ENCODE data around the gene KIF3A.

KIF3A gene

GRCh38 chr5:132736853-132737833, at the start of gene KIF3A:
Gene KIF3A, minus strand, starts transcription at chr5:132737546. Its CDS starts 127 bp downstream, at chr5:132737419.
- peak; percentile 96 to 97 for DNase-seq (ENCODE audit: low read depth in 2 of 2)
- peak within 1 kb of the TSS; percentile 90 to 95 for H3K4me3 ChIP-seq (replicated peaks in 1 of 2; ENCODE audit: low read depth in 2 of 2, low read length in 2 of 2)
- TF ChIP-seq, protein P1, sequence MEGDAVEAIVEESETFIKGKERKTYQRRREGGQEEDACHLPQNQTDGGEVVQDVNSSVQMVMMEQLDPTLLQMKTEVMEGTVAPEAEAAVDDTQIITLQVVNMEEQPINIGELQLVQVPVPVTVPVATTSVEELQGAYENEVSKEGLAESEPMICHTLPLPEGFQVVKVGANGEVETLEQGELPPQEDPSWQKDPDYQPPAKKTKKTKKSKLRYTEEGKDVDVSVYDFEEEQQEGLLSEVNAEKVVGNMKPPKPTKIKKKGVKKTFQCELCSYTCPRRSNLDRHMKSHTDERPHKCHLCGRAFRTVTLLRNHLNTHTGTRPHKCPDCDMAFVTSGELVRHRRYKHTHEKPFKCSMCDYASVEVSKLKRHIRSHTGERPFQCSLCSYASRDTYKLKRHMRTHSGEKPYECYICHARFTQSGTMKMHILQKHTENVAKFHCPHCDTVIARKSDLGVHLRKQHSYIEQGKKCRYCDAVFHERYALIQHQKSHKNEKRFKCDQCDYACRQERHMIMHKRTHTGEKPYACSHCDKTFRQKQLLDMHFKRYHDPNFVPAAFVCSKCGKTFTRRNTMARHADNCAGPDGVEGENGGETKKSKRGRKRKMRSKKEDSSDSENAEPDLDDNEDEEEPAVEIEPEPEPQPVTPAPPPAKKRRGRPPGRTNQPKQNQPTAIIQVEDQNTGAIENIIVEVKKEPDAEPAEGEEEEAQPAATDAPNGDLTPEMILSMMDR (IDR thresholded peaks at IDR 0.05; ENCODE audit: low read depth, low read length), result no peak

- peak in 1 of 2 donors; percentile 56 for DNase-seq (ENCODE audit: low read depth in 2 of 2)
- TF ChIP-seq, protein P1 (IDR thresholded peaks at IDR 0.05; ENCODE audit: low read depth, low read length), result no peak
- no peak overlapping the region for H3K4me3 ChIP-seq (replicated peaks in 1 of 2; ENCODE audit: low read depth in 2 of 2, low read length in 2 of 2)
Measured at GRCh38 chr5:132787076-132787475, 49.7 kb upstream of the KIF3A start.

- TF ChIP-seq, protein P1 (IDR thresholded peaks at IDR 0.05; ENCODE audit: low read depth, low read length), result no peak
- DNase-seq (ENCODE audit: low read depth in 2 of 2), result no peak
- no peak overlapping the region for H3K4me3 ChIP-seq (replicated peaks in 1 of 2; ENCODE audit: low read depth in 2 of 2, low read length in 2 of 2)
Measured at GRCh38 chr5:132785864-132786263, 48.5 kb upstream of the KIF3A start.

DNA sequence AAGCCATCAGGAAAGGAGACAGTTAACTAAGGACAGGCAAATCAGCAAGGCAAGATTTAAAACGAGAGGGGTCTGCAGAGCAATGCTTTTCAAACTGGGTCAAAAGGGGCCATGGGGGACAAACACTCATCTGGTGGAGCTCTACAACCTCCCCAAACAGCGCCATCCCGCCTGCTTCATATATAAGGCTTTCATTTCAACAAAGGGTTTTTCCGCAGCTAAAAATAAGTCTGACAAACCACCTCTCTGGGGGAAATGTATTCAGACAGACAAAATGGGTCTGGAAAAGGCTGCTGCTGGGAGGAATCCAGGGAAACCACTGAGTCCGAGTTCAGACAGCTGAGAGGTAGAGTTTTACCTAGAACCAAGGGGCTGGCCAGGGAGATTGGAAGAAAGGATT, 48.0 kb upstream of the KIF3A start:
- peak in 1 of 2 donors; percentile 58 for DNase-seq (ENCODE audit: low read depth in 2 of 2)
- TF ChIP-seq, protein P1 (IDR thresholded peaks at IDR 0.05; ENCODE audit: low read depth, low read length), result peak; percentile 4
- H3K4me3 ChIP-seq (replicated peaks in 1 of 2; ENCODE audit: low read depth in 2 of 2, low read length in 2 of 2), result no peak overlapping the region

GRCh38 chr5:132782101-132782500, 44.8 kb upstream of the KIF3A start:
- no peak overlapping the region for H3K4me3 ChIP-seq (replicated peaks in 1 of 2; ENCODE audit: low read depth in 2 of 2, low read length in 2 of 2)
- TF ChIP-seq, protein P1 (IDR thresholded peaks at IDR 0.05; ENCODE audit: low read depth, low read length), result no peak
- DNase-seq (ENCODE audit: low read depth in 2 of 2), result peak; percentile 42 to 73

DNA sequence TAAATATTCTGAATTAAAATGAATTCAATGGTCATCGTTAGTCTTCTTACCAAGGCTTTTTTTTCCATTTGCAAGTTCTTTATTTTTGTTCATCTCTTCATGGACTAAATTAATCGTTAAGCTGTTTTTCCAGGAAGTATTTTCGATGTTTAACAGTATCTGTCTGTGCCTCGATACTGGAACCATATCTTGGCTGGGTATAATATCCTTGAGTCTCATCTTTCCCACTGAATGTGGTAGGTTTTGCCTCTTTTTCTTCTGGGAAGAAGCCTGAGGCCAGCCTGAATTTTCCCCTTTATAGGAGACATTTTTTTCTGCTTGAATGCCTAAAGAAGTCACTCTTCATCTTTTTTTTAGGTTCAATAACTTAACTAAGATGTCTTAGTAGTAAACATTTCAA, 43.7 kb upstream of the KIF3A start:
- no peak overlapping the region for H3K4me3 ChIP-seq (replicated peaks in 1 of 2; ENCODE audit: low read depth in 2 of 2, low read length in 2 of 2)
- TF ChIP-seq, protein P1 (IDR thresholded peaks at IDR 0.05; ENCODE audit: low read depth, low read length), result no peak
- no peak for DNase-seq (ENCODE audit: low read depth in 2 of 2)

Data from cardiac fibroblast (primary cell).